ENCODE measurements around the gene TNRC18.

GRCh38 chr7:5454485-5454884, 30.9 kb upstream of the TNRC18 start:
- no peak for TF ChIP-seq CTCF (IDR thresholded peaks at IDR 0.05)
- TF ChIP-seq POLR2A (IDR thresholded peaks at IDR 0.05), result no peak

Data from lower leg skin (tissue), 3 donors.